Choroid plexus epithelial cell (primary cell): ENCODE measurements around the gene ANKRD10.

Experiments
- DNase-seq: peaks from one replicate; pipeline ENCODE4 v3.0.0-alpha.2; 2010; ENCODE audit warnings: low read depth
- H3K4me3 ChIP-seq: 2 replicates; pipeline ENCODE4 v1.5.1; 2011; ENCODE audit warnings: low read depth, mild to moderate bottlenecking, control low read depth, low read length, moderate library complexity
- TF ChIP-seq, protein P1 (sequence below): conservative IDR thresholded peaks from 2 replicates; pipeline ENCODE4 v1.5.1; 2011; ENCODE audit warnings: low read depth, mild to moderate bottlenecking, control low read depth, inconsistent platforms, low read length, moderate library complexity

The ANKRD10 gene

DNA sequence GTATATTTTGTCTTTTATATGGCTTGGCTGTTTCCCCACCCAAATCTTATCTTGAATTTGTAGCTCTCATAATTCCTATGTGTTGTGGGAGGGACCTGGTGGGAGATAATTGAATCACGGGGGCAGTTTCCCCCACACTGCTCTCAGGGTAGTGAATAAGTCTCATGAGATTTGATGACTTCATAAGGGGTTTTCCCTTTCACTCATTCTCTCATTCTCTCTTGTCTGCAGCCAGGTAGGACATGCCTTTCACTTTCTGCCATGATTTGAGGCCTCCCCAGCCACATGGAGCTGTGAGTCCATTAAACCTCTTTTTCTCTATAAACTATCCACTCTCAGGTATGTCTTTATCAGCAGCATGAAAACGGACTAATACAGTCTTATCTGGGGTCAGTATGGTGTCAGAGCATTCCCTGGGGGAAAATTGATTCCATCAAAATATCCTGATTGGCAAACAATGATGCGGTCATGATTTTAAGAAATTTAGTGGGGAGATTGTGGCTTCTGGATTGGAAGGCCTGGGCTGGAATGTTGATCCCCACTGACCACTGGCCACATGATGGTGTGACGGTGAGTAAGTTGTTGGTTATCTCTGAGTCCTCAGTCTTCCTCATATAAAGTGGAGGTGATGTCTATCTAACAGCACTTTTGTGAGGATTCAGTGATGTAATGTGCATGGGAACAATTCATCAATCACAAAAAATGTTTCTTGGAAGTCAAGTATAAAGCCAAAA, 27.5 kb upstream of the ANKRD10 start:
- TF ChIP-seq, protein P1, sequence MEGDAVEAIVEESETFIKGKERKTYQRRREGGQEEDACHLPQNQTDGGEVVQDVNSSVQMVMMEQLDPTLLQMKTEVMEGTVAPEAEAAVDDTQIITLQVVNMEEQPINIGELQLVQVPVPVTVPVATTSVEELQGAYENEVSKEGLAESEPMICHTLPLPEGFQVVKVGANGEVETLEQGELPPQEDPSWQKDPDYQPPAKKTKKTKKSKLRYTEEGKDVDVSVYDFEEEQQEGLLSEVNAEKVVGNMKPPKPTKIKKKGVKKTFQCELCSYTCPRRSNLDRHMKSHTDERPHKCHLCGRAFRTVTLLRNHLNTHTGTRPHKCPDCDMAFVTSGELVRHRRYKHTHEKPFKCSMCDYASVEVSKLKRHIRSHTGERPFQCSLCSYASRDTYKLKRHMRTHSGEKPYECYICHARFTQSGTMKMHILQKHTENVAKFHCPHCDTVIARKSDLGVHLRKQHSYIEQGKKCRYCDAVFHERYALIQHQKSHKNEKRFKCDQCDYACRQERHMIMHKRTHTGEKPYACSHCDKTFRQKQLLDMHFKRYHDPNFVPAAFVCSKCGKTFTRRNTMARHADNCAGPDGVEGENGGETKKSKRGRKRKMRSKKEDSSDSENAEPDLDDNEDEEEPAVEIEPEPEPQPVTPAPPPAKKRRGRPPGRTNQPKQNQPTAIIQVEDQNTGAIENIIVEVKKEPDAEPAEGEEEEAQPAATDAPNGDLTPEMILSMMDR: no peak
- no peak overlapping the region for H3K4me3 ChIP-seq
- peak; percentile 21 for DNase-seq

DNA sequence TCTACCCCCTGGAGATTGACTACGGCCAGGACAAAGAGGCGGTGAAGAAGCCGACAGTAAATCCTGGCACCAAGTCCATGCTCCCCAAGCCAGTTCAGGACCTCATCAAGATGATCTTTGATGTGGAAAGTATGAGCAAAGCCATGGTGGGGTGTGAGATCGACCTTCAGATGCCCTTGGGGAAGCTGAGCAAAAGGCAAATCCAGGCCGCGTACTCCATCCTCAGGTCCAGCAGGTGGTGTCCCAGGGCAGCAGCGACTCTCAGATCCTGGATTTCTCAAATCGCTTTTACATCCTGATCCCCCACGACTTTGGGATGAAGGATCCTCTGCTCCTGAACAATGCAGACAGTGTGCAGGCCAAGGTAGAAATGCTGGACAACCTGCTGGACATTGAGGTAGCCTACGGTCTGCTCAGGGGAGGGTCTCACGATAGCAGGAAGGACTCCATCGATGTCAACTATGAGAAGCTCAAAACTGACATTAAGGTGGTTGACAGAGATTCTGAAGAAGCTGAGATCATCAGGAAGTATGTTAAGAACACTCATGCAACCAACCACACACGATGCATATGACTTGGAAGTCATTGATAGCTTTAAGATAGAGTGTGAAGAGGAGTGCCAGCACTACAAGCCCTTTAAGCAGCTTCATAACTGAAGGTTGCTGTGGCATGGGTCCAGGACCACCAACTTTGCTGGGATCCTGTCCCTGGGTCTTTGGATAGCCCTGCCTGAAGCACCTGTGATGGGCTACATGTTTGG, 24.0 kb upstream of the ANKRD10 start:
- TF ChIP-seq, protein P1: no peak
- H3K4me3 ChIP-seq: no peak overlapping the region
- DNase-seq: no peak

DNA sequence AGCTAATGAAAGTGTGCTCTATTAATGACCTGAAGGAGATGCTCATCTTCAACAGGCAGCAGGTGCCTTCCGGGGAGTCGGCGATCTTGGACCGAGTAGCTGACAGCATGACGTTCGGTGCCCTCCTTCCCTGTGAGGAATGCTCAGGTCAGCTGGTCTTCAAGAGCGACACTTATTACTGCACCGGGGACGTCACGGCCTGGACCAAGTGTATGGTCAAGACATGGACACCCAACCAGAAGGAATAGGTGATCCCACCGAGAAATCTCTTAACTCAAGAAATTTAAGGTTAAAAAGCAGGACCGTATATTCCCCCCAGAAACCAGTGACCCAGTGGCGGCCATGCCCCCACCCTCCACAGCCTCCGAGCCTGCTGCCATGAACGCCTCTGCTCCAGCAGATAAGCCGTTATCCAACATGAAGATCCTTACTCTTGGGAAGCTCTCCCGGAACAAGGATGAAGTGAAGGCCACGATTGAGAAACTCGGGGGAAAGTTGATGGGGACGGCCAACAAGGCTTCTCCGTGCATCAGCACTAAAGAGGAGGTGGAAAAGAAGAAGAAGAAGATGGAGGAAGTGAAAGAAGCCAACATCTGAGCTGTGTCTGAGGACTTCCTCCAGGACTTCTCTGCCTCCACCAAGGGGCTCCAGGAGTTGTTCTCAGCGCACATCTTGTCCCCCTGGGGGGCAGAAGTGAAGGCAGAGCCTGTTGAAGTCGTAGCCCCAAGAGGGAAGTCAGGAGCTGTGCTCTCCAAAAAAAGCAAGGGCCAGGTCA, 22.8 kb upstream of the ANKRD10 start:
- no peak for DNase-seq
- TF ChIP-seq, protein P1: no peak
- no peak overlapping the region for H3K4me3 ChIP-seq

DNA sequence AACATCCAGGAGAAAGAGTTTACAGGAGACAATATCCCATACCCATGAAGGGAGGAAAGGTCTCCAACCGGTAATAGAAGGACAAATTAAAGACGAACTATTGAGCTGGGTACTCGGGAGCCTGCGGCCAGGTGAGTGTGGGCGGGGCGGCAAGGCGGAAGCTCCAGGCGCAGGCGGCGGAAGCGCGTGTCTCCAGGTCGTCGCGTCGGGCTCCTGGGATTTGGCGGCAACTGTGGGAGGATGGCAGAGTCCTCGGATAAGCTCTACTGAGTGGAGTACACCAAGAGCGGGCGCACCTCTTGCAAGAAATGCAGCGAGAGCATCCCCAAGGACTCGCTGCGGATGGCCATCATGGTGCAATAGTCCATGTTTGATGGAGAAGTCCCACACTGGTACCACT, 21.6 kb upstream of the ANKRD10 start:
- TF ChIP-seq, protein P1: no peak
- H3K4me3 ChIP-seq: no peak overlapping the region
- DNase-seq: no peak

DNA sequence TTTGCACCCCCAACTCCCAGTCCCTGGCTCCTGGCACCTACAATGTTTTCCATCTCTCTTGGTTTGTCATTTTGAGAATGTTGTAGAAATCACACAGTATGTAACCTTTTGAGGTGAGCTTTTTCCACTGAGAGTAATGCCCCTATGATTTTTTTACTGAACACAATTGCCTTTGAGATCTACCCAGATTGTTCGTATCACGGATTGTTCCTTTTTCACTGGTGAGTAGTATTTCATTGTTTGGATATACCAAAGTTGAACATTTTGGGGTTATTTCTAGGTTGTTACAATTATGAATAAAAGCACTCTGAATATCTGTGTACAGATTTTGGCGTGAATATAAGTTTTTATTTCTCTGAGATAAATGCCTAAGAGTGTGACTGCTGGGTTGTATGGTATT, 17.7 kb upstream of the ANKRD10 start:
- DNase-seq: no peak
- TF ChIP-seq, protein P1: no peak
- no peak overlapping the region for H3K4me3 ChIP-seq

DNA sequence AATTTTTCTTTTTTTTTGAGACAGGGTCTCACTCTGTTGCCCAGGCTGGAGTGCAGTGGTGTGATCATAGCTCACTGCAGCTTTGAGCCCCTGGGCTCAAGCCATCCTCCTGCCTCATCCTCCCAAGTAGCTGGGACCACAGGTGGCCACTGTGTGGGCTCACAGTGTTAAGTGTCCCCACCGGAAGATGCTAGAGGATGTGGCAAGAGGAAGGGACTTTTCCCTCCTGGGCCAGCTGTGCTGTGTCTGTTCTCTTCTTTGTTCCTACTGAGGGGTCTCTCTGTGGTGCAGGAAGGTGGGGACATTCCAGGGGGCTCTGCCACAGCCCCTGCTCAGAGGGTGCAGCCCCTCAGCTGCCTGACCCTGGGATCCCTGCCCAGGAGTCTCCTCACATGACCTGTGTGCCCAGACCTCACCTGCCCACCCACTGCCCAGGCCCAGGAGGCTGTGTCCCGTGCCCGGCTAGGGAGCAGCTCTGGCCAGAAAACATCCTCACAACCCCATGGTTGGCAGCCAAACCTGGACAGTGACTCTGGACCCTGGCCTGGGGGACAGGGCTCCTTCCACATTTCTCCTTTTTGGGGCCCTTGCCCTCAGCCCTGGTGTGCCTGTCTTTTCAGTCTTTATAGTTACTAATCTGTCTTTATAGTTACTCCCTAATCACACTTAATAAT, 14.4 kb upstream of the ANKRD10 start:
- no peak for DNase-seq
- TF ChIP-seq, protein P1: no peak

More for the DNA sequence above, 14.4 kb upstream of the ANKRD10 start:
- H3K4me3 ChIP-seq: no peak overlapping the region
